CD14-positive monocyte (primary cell): ENCODE data around the gene ZBED1. TPM values are rescaled to one million over a fixed set of nuclear protein-coding genes. Genes with fewer than 3 reads are reported as not detected.

Experiments used
- DNase-seq, 3 donors: peaks; one replicate each; pipeline ENCODE4 v3.0.0-alpha.2; 2011 to 2022
- H2AFZ ChIP-seq: 2 replicates; pipeline ENCODE4 v1.6.0; 2012; ENCODE audit warnings: mild to moderate bottlenecking, low read depth, low read length, inconsistent platforms; ENCODE audit not compliant: insufficient read depth, poor library complexity, severe bottlenecking
- H3K27ac ChIP-seq, 2 donors: 1 replicate in 1 of 2; 2 replicates in 1 of 2; pipeline ENCODE4 v1.5.1; 2012 to 2013; ENCODE audit warnings: low read length in 2 of 2, control low read depth in 1 of 2, inconsistent platforms in 1 of 2, low read depth in 1 of 2, mild to moderate bottlenecking in 1 of 2
- H3K27me3 ChIP-seq, 2 donors: one replicate each; pipeline versions ENCODE4 v1.6.0 to v1.6.1; 2011 to 2013; ENCODE audit warnings: low read length in 2 of 2; ENCODE audit not compliant: control insufficient read depth in 2 of 2, insufficient read depth in 2 of 2
- H3K36me3 ChIP-seq, 2 donors: replicated peaks in 1 of 2; 1 replicate in 1 of 2; 2 replicates in 1 of 2; pipeline versions ENCODE4 v1.5.1 to v1.6.1; 2012 to 2013; ENCODE audit warnings: low read length in 2 of 2, control low read depth in 1 of 2, inconsistent platforms in 1 of 2, mild to moderate bottlenecking in 1 of 2; ENCODE audit not compliant: insufficient read depth in 2 of 2, control insufficient read depth in 1 of 2
- H3K4me1 ChIP-seq, 2 donors: 1 replicate in 1 of 2; 2 replicates in 1 of 2; pipeline versions ENCODE4 v1.5.1 to v1.6.1; 2012 to 2013; ENCODE audit warnings: low read length in 2 of 2, control low read depth in 1 of 2, inconsistent platforms in 1 of 2, mild to moderate bottlenecking in 1 of 2, moderate library complexity in 1 of 2; ENCODE audit not compliant: insufficient read depth in 2 of 2, control insufficient read depth in 1 of 2
- H3K4me2 ChIP-seq: replicated peaks from 2 replicates; pipeline ENCODE3; 2012; ENCODE audit warnings: low read length, moderate library complexity, mild to moderate bottlenecking; ENCODE audit not compliant: poor library complexity, severe bottlenecking; ENCODE audit errors: extremely low read depth
- H3K4me3 ChIP-seq, 3 experiments: fragments of 200-600 bp in 1 of 3; sonication (generic) in 1 of 3; replicated peaks in 1 of 3; 1 replicate in 2 of 3; 2 replicates in 1 of 3; pipeline ENCODE4 v1.5.1; 2011 to 2013; ENCODE audit warnings: low read length in 3 of 3, mild to moderate bottlenecking in 3 of 3, control low read depth in 2 of 3, low read depth in 2 of 3, inconsistent platforms in 1 of 3, moderate library complexity in 1 of 3
- H3K79me2 ChIP-seq: 2 replicates; pipeline ENCODE4 v1.6.0; 2012; ENCODE audit warnings: mild to moderate bottlenecking, control low read depth, inconsistent platforms, low read length, moderate library complexity; ENCODE audit not compliant: insufficient read depth
- H3K9ac ChIP-seq: 2 replicates; pipeline ENCODE4 v1.6.0; 2017; ENCODE audit warnings: low read length, mild to moderate bottlenecking; ENCODE audit not compliant: insufficient read depth, poor library complexity, severe bottlenecking
- H3K9me3 ChIP-seq, 2 donors: replicated peaks in 1 of 2; 1 replicate in 1 of 2; 2 replicates in 1 of 2; pipeline versions ENCODE4 v1.5.1 to v1.6.1; 2012 to 2013; ENCODE audit warnings: low read length in 2 of 2, control low read depth in 1 of 2; ENCODE audit not compliant: control insufficient read depth in 1 of 2, insufficient read depth in 1 of 2
- H4K20me1 ChIP-seq: 2 replicates; pipeline ENCODE4 v1.6.0; 2012; ENCODE audit warnings: mild to moderate bottlenecking, low read length, control low read depth, moderate library complexity; ENCODE audit not compliant: insufficient read depth
- H3K27ac Mint-ChIP-seq, 7 donors: one replicate each; pipeline ENCODE4 v1.8.0; 2020; ENCODE audit warnings: mild to moderate bottlenecking in 7 of 7, mixed read lengths in 7 of 7, moderate library complexity in 6 of 7, inconsistent platforms in 2 of 7
- H3K27me3 Mint-ChIP-seq, 3 donors: one replicate each; pipeline ENCODE4 v1.8.0; 2021 to 2022; ENCODE audit warnings: low read depth in 3 of 3, mild to moderate bottlenecking in 3 of 3, mixed read lengths in 3 of 3, moderate library complexity in 3 of 3, inconsistent platforms in 1 of 3
- H3K36me3 Mint-ChIP-seq, 2 donors: one replicate each; pipeline ENCODE4 v1.8.0; 2020; ENCODE audit warnings: mixed read lengths in 2 of 2, inconsistent platforms in 1 of 2, mild to moderate bottlenecking in 1 of 2
- H3K4me1 Mint-ChIP-seq: one replicate; pipeline ENCODE4 v1.8.0; 2020; ENCODE audit warnings: mild to moderate bottlenecking, mixed read lengths
- H3K4me3 Mint-ChIP-seq, 2 donors: one replicate each; pipeline ENCODE4 v1.8.0; 2020; ENCODE audit warnings: mild to moderate bottlenecking in 2 of 2, mixed read lengths in 2 of 2, moderate library complexity in 1 of 2
- H3K9me3 Mint-ChIP-seq, 7 donors: one replicate each; pipeline ENCODE4 v1.8.0; 2020 to 2022; ENCODE audit warnings: mixed read lengths in 7 of 7, mild to moderate bottlenecking in 6 of 7, moderate library complexity in 6 of 7, inconsistent platforms in 2 of 7
- WGBS: methylation state at CpG from one replicate; pipeline ENCODE4 v1.1.5; 2013; ENCODE audit warnings: missing lambda C conversion rate; ENCODE audit not compliant: insufficient coverage; 5-methylcytosine and 5-hydroxymethylcytosine counted together
- intact Hi-C, 2 donors: fragments of 100-400 bp; cut with micrococcal nuclease; formaldehyde crosslinking; loops; one replicate each; pipeline versions ENCODE4 v1.15.0 to v1.15.1; 2023
- polyA plus RNA-seq, 3 donors: library from polyadenylated mRNA; depleted of rRNA in 1 of 3; unstranded in 2 of 3; stranded (reverse) in 1 of 3; fragments of 300-500 nt in 2 of 3; fragments of >200 nt in 1 of 3; fragmentation: Illumina TruSeq in 2 of 3; gene quantifications; 1 replicate in 2 of 3; 2 replicates in 1 of 3; pipeline ENCODE4 v1.2.3, GENCODE V29; 2012 to 2021
- TF ChIP-seq, protein P1 (sequence below): fragments of 200-600 bp; IDR thresholded peaks from one replicate; pipeline ENCODE4 v1.8.0; 2022; ENCODE audit warnings: antibody characterized with exemption, mild to moderate bottlenecking

Gene ZBED1
- polyA plus RNA-seq, 3 donors = 13.9 to 32.1 (median 23.1) TPM

DNA sequence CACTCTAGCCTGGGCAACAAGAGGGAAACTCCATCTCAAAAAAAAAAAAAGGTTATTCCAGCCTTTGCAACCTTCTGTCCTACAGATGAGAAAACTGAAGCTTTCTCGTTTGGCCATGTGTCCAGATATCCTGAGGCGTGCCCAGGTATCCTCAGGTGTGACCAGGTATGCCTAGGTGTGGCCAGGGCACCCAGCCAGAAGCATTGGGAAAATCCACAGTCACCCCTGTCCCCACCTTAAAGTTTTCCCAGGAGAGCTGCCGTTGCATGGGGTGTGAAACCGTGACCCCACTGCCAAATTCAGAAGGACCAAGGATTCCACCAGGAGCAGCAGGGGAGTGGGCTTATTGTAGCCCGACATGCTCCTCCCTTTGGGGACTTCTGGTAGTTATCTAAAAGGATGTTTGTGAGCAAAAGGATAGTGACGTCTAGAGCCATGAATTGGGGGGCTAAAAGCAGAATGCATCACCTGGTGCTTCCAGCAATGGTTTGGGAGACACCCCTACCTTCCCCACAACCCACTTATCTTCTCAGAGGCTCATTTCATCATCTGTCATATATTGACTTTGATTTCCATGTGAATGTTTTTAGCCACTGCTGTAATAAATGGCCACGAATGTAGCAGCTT, 4.0 kb upstream of the ZBED1 start:
- Histone ChIP-seq H3K9me3 (no peaks in the 10 kb centered on the region), H3K27ac (no peak overlapping the region), H3K4me1 (peaks cover under 1 to 4% of the 10 kb centered on the region in 2 donors), H4K20me1 (no peaks in the 10 kb centered on the region), H3K4me3 (no peak overlapping the region), H3K36me3 (no peaks in the 10 kb centered on the region), H3K4me2 (no peak overlapping the region), H3K79me2 (peaks cover 6% of the 10 kb centered on the region), H3K27me3 (no peaks in the 10 kb centered on the region), H2AFZ (no peak overlapping the region), H3K9ac (no peak overlapping the region)
- no peaks in the 10 kb centered on the region for H3K36me3 Mint-ChIP-seq
- peak overlapping the region in 2 of 7 donors; percentile 11 to 77 for H3K27ac Mint-ChIP-seq
- H3K4me1 Mint-ChIP-seq = peaks cover 1% of the 10 kb centered on the region
- H3K9me3 Mint-ChIP-seq = peaks cover 0 to 5% (median 0%) of the 10 kb centered on the region in 7 donors
- TF ChIP-seq, protein P1, sequence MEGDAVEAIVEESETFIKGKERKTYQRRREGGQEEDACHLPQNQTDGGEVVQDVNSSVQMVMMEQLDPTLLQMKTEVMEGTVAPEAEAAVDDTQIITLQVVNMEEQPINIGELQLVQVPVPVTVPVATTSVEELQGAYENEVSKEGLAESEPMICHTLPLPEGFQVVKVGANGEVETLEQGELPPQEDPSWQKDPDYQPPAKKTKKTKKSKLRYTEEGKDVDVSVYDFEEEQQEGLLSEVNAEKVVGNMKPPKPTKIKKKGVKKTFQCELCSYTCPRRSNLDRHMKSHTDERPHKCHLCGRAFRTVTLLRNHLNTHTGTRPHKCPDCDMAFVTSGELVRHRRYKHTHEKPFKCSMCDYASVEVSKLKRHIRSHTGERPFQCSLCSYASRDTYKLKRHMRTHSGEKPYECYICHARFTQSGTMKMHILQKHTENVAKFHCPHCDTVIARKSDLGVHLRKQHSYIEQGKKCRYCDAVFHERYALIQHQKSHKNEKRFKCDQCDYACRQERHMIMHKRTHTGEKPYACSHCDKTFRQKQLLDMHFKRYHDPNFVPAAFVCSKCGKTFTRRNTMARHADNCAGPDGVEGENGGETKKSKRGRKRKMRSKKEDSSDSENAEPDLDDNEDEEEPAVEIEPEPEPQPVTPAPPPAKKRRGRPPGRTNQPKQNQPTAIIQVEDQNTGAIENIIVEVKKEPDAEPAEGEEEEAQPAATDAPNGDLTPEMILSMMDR = no peak
- intact Hi-C loops = no loop called here
- WGBS = 91% methylated on average over 2 of the region's 7 CpGs
- no peak for DNase-seq
- H3K27me3 Mint-ChIP-seq = peaks cover 5 to 6% (median 5%) of the 10 kb centered on the region in 3 donors
- no peak overlapping the region for H3K4me3 Mint-ChIP-seq

DNA sequence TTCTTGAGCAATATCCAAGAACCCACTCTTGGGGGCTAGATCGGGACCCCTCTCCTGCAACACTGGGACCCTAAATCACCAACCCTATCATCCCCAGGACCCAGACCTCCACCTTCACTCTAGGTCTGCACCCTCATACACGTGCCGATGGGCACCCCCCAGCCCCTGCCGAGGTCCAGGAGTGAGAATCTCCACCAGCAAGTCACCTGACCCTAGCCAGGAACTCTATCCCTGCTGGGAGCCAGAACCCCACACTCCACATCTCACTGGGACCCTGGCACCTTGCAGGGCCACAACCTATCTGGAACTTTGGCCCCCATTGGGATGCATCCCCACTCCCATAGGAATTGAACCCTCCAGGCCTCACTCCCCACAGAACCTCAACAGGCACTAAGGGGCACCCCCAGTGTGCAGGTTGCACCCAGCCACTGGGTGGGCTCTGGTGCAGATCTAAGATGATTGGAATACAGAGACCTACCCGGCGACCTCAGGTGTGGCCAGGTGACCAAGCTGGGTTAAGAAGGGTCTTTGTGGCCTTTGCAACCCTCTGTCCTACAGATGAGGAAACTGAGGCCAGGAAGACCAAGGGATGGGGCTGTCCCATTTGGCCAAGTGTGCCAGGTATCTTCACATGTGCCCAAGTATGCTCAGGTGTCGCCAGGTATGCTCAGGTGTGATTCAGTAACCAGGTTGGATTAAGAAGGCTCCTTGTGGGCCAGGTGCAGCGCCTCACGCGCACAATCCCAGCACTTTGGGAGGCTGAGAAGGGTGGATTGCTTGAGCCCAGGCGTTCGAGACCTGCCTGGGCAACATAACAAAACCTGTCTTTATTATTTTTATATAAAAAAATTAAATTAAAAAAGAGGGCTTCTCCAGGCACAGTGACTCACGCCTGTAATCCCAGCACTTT, 3.1 kb upstream of the ZBED1 start:
- Histone ChIP-seq H3K4me2 (no peak overlapping the region), H3K9me3 (no peaks in the 10 kb centered on the region), H3K4me3 (no peak overlapping the region), H3K79me2 (peaks cover 16% of the 10 kb centered on the region), H3K36me3 (no peaks in the 10 kb centered on the region), H4K20me1 (peaks cover 1% of the 10 kb centered on the region), H3K27me3 (no peaks in the 10 kb centered on the region), H3K4me1 (peaks cover 10 to 14% of the 10 kb centered on the region in 2 donors), H2AFZ (no peak overlapping the region), H3K27ac (no peak overlapping the region), H3K9ac (no peak overlapping the region)
- 100% methylated on average over 6 of the region's 13 CpGs for WGBS
- Mint-ChIP-seq H3K27ac (peak overlapping the region in 1 of 7 donors; percentile 58), H3K9me3 (peaks cover 0 to 5% (median 0%) of the 10 kb centered on the region in 7 donors), H3K27me3 (peaks cover 4 to 6% (median 5%) of the 10 kb centered on the region in 3 donors), H3K36me3 (no peaks in the 10 kb centered on the region), H3K4me3 (no peak overlapping the region), H3K4me1 (peaks cover 11% of the 10 kb centered on the region)
- intact Hi-C loops = no loop called here
- TF ChIP-seq, protein P1 = no peak
- no peak for DNase-seq
